GM18526 (cell line): Measurements from ENCODE around the gene GLS.
A peak's percentile ranks its signal among the peaks of the same experiment; 100 is the strongest.

Experiments used
- POLR2A ChIP-seq: IDR thresholded peaks from 3 replicates; pipeline ENCODE4 v1.6.1; 2011; ENCODE audit not compliant: insufficient read length; ENCODE audit errors: extremely low read depth

Gene GLS

GRCh38 chr2:190982262-190983034 lies 101.8 kb downstream of the GLS start:
- TF ChIP-seq POLR2A, result no peak

- peak; percentile 44 for TF ChIP-seq POLR2A
Measured at GRCh38 chr2:190984595-190984994, 104.0 kb downstream of the GLS start.

- TF ChIP-seq POLR2A, result no peak
Measured at GRCh38 chr2:190986221-190986953, 105.8 kb downstream of the GLS start.

- TF ChIP-seq POLR2A, result peak; percentile 18
Measured at GRCh38 chr2:190987116-190987515, 106.5 kb downstream of the GLS start.

- no peak for TF ChIP-seq POLR2A
Measured at GRCh38 chr2:190987938-190988337, 107.3 kb downstream of the GLS start.

- peak; percentile 26 for TF ChIP-seq POLR2A
Measured at GRCh38 chr2:190988910-190989309, 108.3 kb downstream of the GLS start.

- TF ChIP-seq POLR2A, result peak; percentile 13
Measured at GRCh38 chr2:190990132-190990531, 109.5 kb downstream of the GLS start.

GRCh38 chr2:190993292-190993643 lies 112.6 kb downstream of the GLS start:
- no peak for TF ChIP-seq POLR2A

- peak; percentile 17 for TF ChIP-seq POLR2A
Measured at GRCh38 chr2:190994148-190994547, 113.5 kb downstream of the GLS start.

GRCh38 chr2:190996338-190996946 lies 115.8 kb downstream of the GLS start:
- no peak for TF ChIP-seq POLR2A

GRCh38 chr2:190996947-190997346 lies 116.3 kb downstream of the GLS start:
- TF ChIP-seq POLR2A, result no peak

GRCh38 chr2:190997526-190998113 lies 117.0 kb downstream of the GLS start:
- no peak for TF ChIP-seq POLR2A

- no peak for TF ChIP-seq POLR2A
Measured at GRCh38 chr2:190999058-190999457, 118.4 kb downstream of the GLS start.

- no peak for TF ChIP-seq POLR2A
Measured at GRCh38 chr2:190999949-191000665, 119.5 kb downstream of the GLS start.

GRCh38 chr2:191001032-191001431 lies 120.4 kb downstream of the GLS start:
- no peak for TF ChIP-seq POLR2A
